Measurements from ENCODE around the gene TMTC1. TPM values are rescaled to one million over a fixed set of nuclear protein-coding genes. Genes with fewer than 3 reads are reported as not detected.
"Not testable (repeated sequence)": the region's sequence is repeated elsewhere in the genome, so short reads cannot be mapped to it uniquely, and the experiment has no call there.

TMTC1 gene
- total RNA-seq, 2 donors from 2014 or later, result 76.3 to 160 TPM

DNA sequence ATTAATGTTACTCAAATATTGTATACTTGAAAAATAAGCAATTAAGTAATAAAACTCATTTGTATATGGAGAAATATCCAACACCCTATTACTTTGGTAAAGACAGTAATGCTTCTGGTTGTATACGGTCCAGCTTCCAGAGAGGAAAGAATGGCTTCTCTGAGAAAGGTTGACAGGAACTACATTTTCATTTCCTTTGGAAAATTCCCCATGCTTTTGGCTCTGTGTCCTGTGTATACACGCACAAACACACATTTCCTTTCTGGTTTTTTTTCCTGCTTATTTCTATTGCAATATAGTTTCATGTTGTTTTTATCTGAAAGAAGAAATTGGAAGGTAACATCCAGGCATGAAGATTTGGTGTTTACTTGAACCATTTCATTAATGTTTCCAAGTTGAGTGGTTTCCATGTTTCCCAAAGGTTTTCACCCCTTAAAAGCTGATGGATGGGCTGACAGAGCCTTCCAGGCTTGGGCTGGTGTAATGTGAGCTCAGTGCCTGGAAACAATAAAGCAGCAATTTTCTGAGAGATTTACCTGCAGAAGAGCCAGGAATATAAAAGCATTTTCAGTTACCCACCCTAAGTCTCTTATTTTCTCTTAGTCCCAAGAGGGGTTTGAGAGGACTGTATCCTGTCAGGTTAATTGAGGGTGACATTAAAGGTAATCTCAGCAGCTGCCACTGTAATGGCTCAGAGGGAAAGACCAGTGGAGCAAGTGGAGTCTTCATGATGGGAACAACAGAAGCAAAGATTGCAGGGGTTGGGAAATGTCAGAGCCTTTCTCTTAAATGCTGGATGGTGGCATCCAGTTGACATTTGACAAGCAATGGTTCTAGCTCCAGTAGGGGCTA, 33.4 kb upstream of the TMTC1 start:
- ATAC-seq (ENCODE audit: insufficient number of reproducible peaks, low FRiP score, low read depth) (no peak), DNase-seq (ENCODE audit: low spot score) (no peak)
- Histone ChIP-seq H3K4me1 (ENCODE audit: control insufficient read depth in 1 of 2, low read depth in 2 of 2) (no peaks in the 10 kb centered on the region), H3K36me3 (no peaks in the 10 kb centered on the region), H3K27me3 (replicated peaks; ENCODE audit: insufficient read depth) (no peaks in the 10 kb centered on the region), H3K9me3 (no peaks in the 10 kb centered on the region), H3K27ac (no peak overlapping the region), H3K4me3 (no peak overlapping the region)
- TF ChIP-seq, protein P1, sequence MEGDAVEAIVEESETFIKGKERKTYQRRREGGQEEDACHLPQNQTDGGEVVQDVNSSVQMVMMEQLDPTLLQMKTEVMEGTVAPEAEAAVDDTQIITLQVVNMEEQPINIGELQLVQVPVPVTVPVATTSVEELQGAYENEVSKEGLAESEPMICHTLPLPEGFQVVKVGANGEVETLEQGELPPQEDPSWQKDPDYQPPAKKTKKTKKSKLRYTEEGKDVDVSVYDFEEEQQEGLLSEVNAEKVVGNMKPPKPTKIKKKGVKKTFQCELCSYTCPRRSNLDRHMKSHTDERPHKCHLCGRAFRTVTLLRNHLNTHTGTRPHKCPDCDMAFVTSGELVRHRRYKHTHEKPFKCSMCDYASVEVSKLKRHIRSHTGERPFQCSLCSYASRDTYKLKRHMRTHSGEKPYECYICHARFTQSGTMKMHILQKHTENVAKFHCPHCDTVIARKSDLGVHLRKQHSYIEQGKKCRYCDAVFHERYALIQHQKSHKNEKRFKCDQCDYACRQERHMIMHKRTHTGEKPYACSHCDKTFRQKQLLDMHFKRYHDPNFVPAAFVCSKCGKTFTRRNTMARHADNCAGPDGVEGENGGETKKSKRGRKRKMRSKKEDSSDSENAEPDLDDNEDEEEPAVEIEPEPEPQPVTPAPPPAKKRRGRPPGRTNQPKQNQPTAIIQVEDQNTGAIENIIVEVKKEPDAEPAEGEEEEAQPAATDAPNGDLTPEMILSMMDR (IDR thresholded peaks at IDR 0.05), result no peak

DNA sequence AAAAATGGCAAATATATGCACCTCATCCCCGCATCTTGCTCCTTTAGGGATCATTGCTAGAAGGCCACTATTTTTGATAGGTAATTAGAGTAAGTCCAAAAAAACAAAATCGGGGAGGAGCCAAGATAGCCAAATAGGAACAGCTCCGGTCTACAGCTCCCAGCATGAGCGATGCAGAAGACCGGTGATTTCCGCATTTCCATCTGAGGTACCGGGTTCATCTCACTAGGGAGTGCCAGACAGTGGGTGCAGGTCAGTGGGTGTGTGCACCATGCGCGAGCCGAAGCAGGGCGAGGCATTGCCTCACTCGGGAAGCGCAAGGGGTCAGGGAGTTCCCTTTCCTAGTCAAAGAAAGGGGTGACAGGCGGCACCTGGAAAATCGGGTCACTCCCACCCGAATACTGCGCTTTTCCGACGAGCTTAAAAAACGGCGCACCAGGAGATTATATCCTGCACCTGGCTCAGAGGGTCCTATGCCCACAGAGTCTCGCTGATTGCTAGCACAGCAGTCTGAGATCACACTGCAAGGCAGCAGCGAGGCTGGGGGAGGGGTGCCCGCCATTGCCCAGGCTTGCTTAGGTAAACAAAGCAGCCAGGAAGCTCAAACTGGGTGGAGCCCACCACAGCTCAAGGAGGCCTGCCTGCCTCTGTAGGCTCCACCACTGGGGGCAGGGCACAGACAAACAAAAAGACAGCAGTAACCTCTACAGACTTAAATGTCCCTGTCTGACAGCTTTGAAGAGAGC, 26.0 kb upstream of the TMTC1 start:
- DNase-seq (ENCODE audit: low spot score); H3K27me3 ChIP-seq (replicated peaks; ENCODE audit: insufficient read depth); H3K4me3 ChIP-seq; H3K27ac ChIP-seq; ATAC-seq (ENCODE audit: insufficient number of reproducible peaks, low FRiP score, low read depth); H3K4me1 ChIP-seq (ENCODE audit: control insufficient read depth in 1 of 2, low read depth in 2 of 2); H3K9me3 ChIP-seq; H3K36me3 ChIP-seq: not testable (repeated sequence)

DNA sequence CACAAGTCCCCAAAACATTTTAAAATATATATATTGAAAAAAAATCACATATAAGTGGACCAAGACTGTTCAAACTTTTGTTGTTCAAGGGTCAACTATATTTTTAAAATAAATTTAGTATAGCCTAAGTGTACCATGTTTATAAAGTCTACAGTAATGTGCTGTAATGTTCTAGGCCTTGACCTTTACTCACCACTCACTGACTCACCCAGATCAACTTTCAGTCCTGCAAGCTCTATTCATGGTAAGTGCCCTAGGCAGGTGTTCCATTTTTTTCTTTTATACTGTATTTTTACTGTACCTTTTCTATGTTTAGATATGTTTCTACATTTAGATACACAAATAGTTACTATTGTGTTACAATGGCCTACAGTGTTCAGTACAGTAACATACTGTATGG, 23.4 kb upstream of the TMTC1 start:
- H3K4me1 ChIP-seq (ENCODE audit: control insufficient read depth in 1 of 2, low read depth in 2 of 2), result no peaks in the 10 kb centered on the region
- H3K9me3 ChIP-seq, result no peaks in the 10 kb centered on the region
- DNase-seq (ENCODE audit: low spot score), result no peak
- no peak overlapping the region for H3K4me3 ChIP-seq
- H3K36me3 ChIP-seq, result no peaks in the 10 kb centered on the region
- H3K27me3 ChIP-seq (replicated peaks; ENCODE audit: insufficient read depth), result no peaks in the 10 kb centered on the region
- no peak for ATAC-seq (ENCODE audit: insufficient number of reproducible peaks, low FRiP score, low read depth)
- TF ChIP-seq, protein P1 (IDR thresholded peaks at IDR 0.05), result no peak
- no peak overlapping the region for H3K27ac ChIP-seq

- TF ChIP-seq, protein P1 (IDR thresholded peaks at IDR 0.05), result no peak
These were observed 20.3 kb upstream of the TMTC1 start for GRCh38 chr12:29804019-29804418.

DNA sequence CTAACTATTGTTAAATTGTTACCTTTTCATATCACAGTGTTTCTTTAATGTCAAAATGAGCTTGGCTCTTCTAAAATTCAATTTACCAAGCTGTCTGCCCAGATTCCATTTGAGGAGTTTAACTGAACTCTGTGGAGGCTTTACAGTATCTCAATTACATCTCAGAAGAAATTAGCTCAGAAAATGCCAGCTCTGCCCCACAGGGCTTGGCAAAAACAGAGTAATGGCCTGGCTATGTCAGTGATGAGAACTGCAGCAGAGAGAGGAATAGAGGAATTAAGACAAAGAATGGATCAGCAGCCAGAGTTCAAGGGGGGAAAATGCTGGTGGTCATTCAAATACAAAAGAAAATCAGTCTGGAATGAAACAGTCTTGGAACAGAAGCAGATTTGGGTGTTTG, 15.8 kb upstream of the TMTC1 start:
- Histone ChIP-seq H3K4me3 (no peak overlapping the region), H3K9me3 (no peaks in the 10 kb centered on the region), H3K4me1 (ENCODE audit: control insufficient read depth in 1 of 2, low read depth in 2 of 2) (peaks cover 7 to 20% of the 10 kb centered on the region in 2 donors), H3K36me3 (no peaks in the 10 kb centered on the region), H3K27ac (no peak overlapping the region), H3K27me3 (replicated peaks; ENCODE audit: insufficient read depth) (no peaks in the 10 kb centered on the region)
- TF ChIP-seq, protein P1 (IDR thresholded peaks at IDR 0.05), result no peak
- DNase-seq (ENCODE audit: low spot score) (no peak), ATAC-seq (ENCODE audit: insufficient number of reproducible peaks, low FRiP score, low read depth) (no peak)

More at GRCh38 chr12:29804019-29804418, 20.3 kb upstream of the TMTC1 start:
- H3K36me3 ChIP-seq, result no peaks in the 10 kb centered on the region
- no peaks in the 10 kb centered on the region for H3K27me3 ChIP-seq (replicated peaks; ENCODE audit: insufficient read depth)
- ATAC-seq (ENCODE audit: insufficient number of reproducible peaks, low FRiP score, low read depth), result no peak
- no peaks in the 10 kb centered on the region for H3K9me3 ChIP-seq
- no peak overlapping the region for H3K27ac ChIP-seq
- no peak overlapping the region for H3K4me3 ChIP-seq
- no peaks in the 10 kb centered on the region for H3K4me1 ChIP-seq (ENCODE audit: control insufficient read depth in 1 of 2, low read depth in 2 of 2)
- no peak for DNase-seq (ENCODE audit: low spot score)
